HepG2 (cell line): ENCODE measurements around the gene SLC22A12. TPM values are rescaled to one million over a fixed set of nuclear protein-coding genes. Genes with fewer than 3 reads are reported as not detected.

Source experiments
- ATAC-seq: fragments of 200-7000 bp; cut with Tn5 transposase; 3 replicates; pipeline ENCODE4 v1.9.1; 2020; ENCODE audit warnings: mild to moderate bottlenecking, moderate library complexity
- BruUV-seq: library from RNA; stranded (reverse); fragments of 400-500 nt; replicated peaks from 2 replicates; lab custom pipeline; 2021; lab: Mats Ljungman, UMichigan
- CTCF ChIA-PET: fragments of 300-600 bp; formaldehyde crosslinking; extraction: SDS; loops from one replicate; lab custom pipeline; 2021; ENCODE audit warnings: low total read pairs, inconsistent platforms, low intra/inter-chr PET ratio; lab: Yijun Ruan, JAX
- POLR2A ChIA-PET: fragments of 350-600 bp; sonication (Branson Sonifier 250); formaldehyde crosslinking; loops from one replicate; lab custom pipeline; 2020; ENCODE audit warnings: antibody characterized with exemption, inconsistent platforms; lab: Yijun Ruan, JAX
- DNase-seq: peaks from one replicate; pipeline ENCODE4 v3.0.0-alpha.2; 2015; ENCODE audit warnings: low spot score
- FAIRE-seq: peaks from 3 replicates; lab custom pipeline; 2011; peaks lifted over from hg19 to GRCh38; lab: Jason Lieb, UNC
- H2AFZ ChIP-seq: one replicate; pipeline ENCODE4 v1.6.1; 2011; ENCODE audit warnings: low read length, inconsistent platforms
- H3K27ac ChIP-seq: fragments of 300-600 bp; 3 replicates; pipeline ENCODE4 v1.8.0; 2011; ENCODE audit warnings: mixed run types, mild to moderate bottlenecking, mixed read lengths, low read length, inconsistent platforms; ENCODE audit not compliant: insufficient read depth; ENCODE audit errors: extremely low read length
- H3K27me3 ChIP-seq, 2 experiments: fragments of 200-600 bp in 1 of 2; 2 replicates in 1 of 2; 3 replicates in 1 of 2; pipeline versions ENCODE4 v1.6.0 to v1.8.0; 2011; ENCODE audit warnings: low read length in 2 of 2, mild to moderate bottlenecking in 2 of 2, moderate library complexity in 2 of 2, inconsistent platforms in 1 of 2; ENCODE audit not compliant: insufficient read depth in 2 of 2, control insufficient read depth in 1 of 2
- H3K36me3 ChIP-seq, 2 experiments: fragments of 200-600 bp in 1 of 2; replicated peaks in 1 of 2; 2 replicates in 1 of 2; 3 replicates in 1 of 2; pipeline versions ENCODE4 v1.5.1 to v1.8.0; 2011; ENCODE audit warnings: low read length in 2 of 2, inconsistent platforms in 1 of 2; ENCODE audit not compliant: insufficient read depth in 2 of 2, control insufficient read depth in 1 of 2
- H3K4me1 ChIP-seq: 2 replicates; pipeline ENCODE4 v1.5.1; 2012; ENCODE audit warnings: low read length, inconsistent platforms; ENCODE audit not compliant: insufficient read depth
- H3K4me2 ChIP-seq: 2 replicates; pipeline ENCODE4 v1.6.0; 2011; ENCODE audit warnings: low read depth, low read length, inconsistent platforms
- H3K4me3 ChIP-seq, 3 experiments: fragments of 200-600 bp in 1 of 3; sonication (generic), shearing (Covaris generic) in 1 of 3; replicated peaks in 1 of 3; 2 replicates each; pipeline ENCODE4 v1.5.1; 2011 to 2016; ENCODE audit warnings: low read length in 3 of 3, inconsistent platforms in 2 of 3, low read depth in 2 of 3, mild to moderate bottlenecking in 2 of 3, control low read depth in 1 of 3, mixed read lengths in 1 of 3; ENCODE audit not compliant: insufficient read depth in 1 of 3
- H3K79me2 ChIP-seq: one replicate; pipeline ENCODE4 v1.6.1; 2011; ENCODE audit warnings: low read length, inconsistent platforms; ENCODE audit not compliant: insufficient read depth
- H3K9ac ChIP-seq: 2 replicates; pipeline ENCODE4 v1.6.0; 2011; ENCODE audit warnings: mild to moderate bottlenecking, low read depth, low read length, inconsistent platforms; ENCODE audit not compliant: insufficient read depth
- H3K9me3 ChIP-seq: 2 replicates; pipeline ENCODE4 v1.5.1; 2012; ENCODE audit warnings: mild to moderate bottlenecking, low read length
- H4K20me1 ChIP-seq: 2 replicates; pipeline ENCODE4 v1.6.0; 2011; ENCODE audit warnings: inconsistent platforms, mild to moderate bottlenecking, low read length, moderate library complexity; ENCODE audit not compliant: insufficient read depth
- CBX5 ChIP-seq: sonication (generic); formaldehyde crosslinking; IDR thresholded peaks from 2 replicates; pipeline ENCODE4 v1.4.0; 2020; ENCODE audit warnings: missing genetic modification reagents, borderline replicate concordance
- FOXM1 ChIP-seq: sonication (generic); formaldehyde crosslinking; IDR thresholded peaks from 2 replicates; pipeline ENCODE4 v1.5.0; 2020; ENCODE audit warnings: missing genetic modification reagents
- ISL2 ChIP-seq: sonication (generic); formaldehyde crosslinking; IDR thresholded peaks from 2 replicates; pipeline ENCODE4 v1.5.0; 2020; ENCODE audit warnings: missing genetic modification reagents
- KLF11 ChIP-seq: IDR thresholded peaks from 2 replicates; pipeline ENCODE4 v1.6.1; 2016; ENCODE audit warnings: missing compliant biosample characterization
- REL ChIP-seq: sonication (generic); formaldehyde crosslinking; conservative IDR thresholded peaks from 2 replicates; pipeline ENCODE4 v1.8.0; 2022; ENCODE audit warnings: mild to moderate bottlenecking, missing genetic modification reagents, moderate library complexity
- ZC3H4 ChIP-seq: sonication (generic); formaldehyde crosslinking; IDR thresholded peaks from 2 replicates; pipeline ENCODE4 v1.4.0; 2020; ENCODE audit warnings: missing genetic modification reagents, borderline replicate concordance
- ZFP62 ChIP-seq: sonication (generic); formaldehyde crosslinking; IDR thresholded peaks from 2 replicates; pipeline ENCODE4 v1.4.0; 2020; ENCODE audit warnings: missing genetic modification reagents
- ZNF235 ChIP-seq: sonication (generic); formaldehyde crosslinking; IDR thresholded peaks from 2 replicates; pipeline ENCODE4 v1.8.1; 2023; ENCODE audit warnings: mild to moderate bottlenecking, missing genetic modification reagents, borderline replicate concordance
- ZNF251 ChIP-seq: sonication (generic); formaldehyde crosslinking; IDR thresholded peaks from 2 replicates; pipeline ENCODE4 v1.9.0; 2021; ENCODE audit warnings: mild to moderate bottlenecking, missing genetic modification reagents
- ZNF329 ChIP-seq: sonication (generic); formaldehyde crosslinking; IDR thresholded peaks from 2 replicates; pipeline ENCODE4 v1.9.0; 2021; ENCODE audit warnings: low read depth, mild to moderate bottlenecking, missing genetic modification reagents
- ZNF331 ChIP-seq: sonication (generic); formaldehyde crosslinking; IDR thresholded peaks from 2 replicates; pipeline ENCODE4 v1.4.0; 2020; ENCODE audit warnings: missing genetic modification reagents
- WGBS: methylation state at CpG from one replicate; pipeline ENCODE4 v1.1.6; 2017; ENCODE audit warnings: low lambda C conversion rate; 5-methylcytosine and 5-hydroxymethylcytosine counted together
- in situ Hi-C: cut with HindIII; loops from 2 replicates; pipeline ENCODE4 v1.10.0; 2017; ENCODE audit warnings: low pct_unique_long_range_greater_than_20kb; ENCODE audit not compliant: extremely low pct_ligation_motif_present
- intact Hi-C: fragments of 100-400 bp; cut with micrococcal nuclease; formaldehyde crosslinking; loops from one replicate; pipeline ENCODE4 v1.10.0; 2022; ENCODE audit not compliant: unreplicated experiment
- polyA plus RNA-seq, 8 experiments: library from polyadenylated mRNA; depleted of rRNA in 3 of 8; stranded (reverse) in 7 of 8; unstranded in 1 of 8; fragments of >200 nt; fragmentation: Illumina TruSeq in 4 of 8; extraction: Trizol in 4 of 8; gene quantifications; 2 replicates each; pipeline versions ENCODE4 v1.2.1 to v1.2.3, GENCODE V29; 2011 to 2016; ENCODE audit warnings: low read depth in 4 of 8, missing spikeins in 1 of 8, mixed read lengths in 1 of 8; ENCODE audit not compliant: insufficient read depth in 1 of 8
- total RNA-seq, 5 experiments: library from RNA; depleted of rRNA; stranded (reverse); fragments of >200 nt; fragmentation: Illumina TruSeq; extraction: Trizol; gene quantifications; 2 replicates each; pipeline ENCODE4 v1.2.3, GENCODE V29; 2016; ENCODE audit warnings: low read depth in 1 of 5
- TF ChIP-seq, protein P1 (sequence below): sonication (generic); formaldehyde crosslinking; IDR thresholded peaks from 2 replicates; pipeline ENCODE4; 2020; ENCODE audit warnings: missing genetic modification reagents, mild to moderate bottlenecking, borderline replicate concordance
- TF ChIP-seq, protein P2 (sequence below): sonication (generic); IDR thresholded peaks from 2 replicates; pipeline ENCODE4 v1.6.1; 2016; ENCODE audit warnings: low read depth, borderline replicate concordance
- TF ChIP-seq, protein P3 (sequence below): sonication (generic); formaldehyde crosslinking; IDR thresholded peaks from 2 replicates; pipeline ENCODE4 v1.5.0; 2020; ENCODE audit warnings: mild to moderate bottlenecking, low read depth, missing genetic modification reagents, borderline replicate concordance
- TF ChIP-seq, protein P4 (sequence below): sonication (generic); formaldehyde crosslinking; IDR thresholded peaks from 2 replicates; pipeline ENCODE4 v1.4.0; 2020; ENCODE audit warnings: mild to moderate bottlenecking, missing genetic modification reagents, borderline replicate concordance
- TF ChIP-seq, protein P5 (sequence below): conservative IDR thresholded peaks from 2 replicates; pipeline ENCODE4 v1.6.1; 2018; ENCODE audit warnings: missing genetic modification reagents

SLC22A12 gene
- total and polyA plus RNA-seq, 2 of the 13 experiments (the other 11 are each of a cell fraction or from before 2014, with no cell fraction given) = not detected

DNA sequence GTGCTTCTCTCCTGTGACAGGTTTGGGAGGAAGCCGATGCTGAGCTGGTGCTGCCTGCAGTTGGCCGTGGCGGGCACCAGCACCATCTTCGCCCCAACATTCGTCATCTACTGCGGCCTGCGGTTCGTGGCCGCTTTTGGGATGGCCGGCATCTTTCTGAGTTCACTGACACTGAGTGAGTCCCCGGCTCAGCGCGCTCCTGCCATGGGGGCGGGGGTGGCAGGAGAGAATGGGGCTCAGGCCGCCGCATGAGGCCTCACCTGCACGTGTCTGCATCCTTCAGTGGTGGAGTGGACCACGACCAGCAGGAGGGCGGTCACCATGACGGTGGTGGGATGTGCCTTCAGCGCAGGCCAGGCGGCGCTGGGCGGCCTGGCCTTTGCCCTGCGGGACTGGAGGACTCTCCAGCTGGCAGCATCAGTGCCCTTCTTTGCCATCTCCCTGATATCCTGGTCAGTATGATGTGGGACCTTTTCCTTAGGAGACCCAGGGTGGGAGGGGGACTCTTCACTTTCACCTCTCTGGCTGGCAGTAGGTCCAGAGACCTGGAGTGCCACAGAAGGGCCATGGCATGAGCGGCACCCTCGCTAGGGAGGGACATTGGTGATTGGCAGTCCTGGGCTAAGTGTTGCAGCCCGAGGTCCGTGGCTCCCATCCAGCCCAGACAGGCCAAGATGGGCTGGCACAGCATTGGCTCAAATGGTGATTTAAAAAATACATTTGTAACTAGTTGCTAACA lies 28.9 kb upstream of the SLC22A12 start:
- ATAC-seq (no peak), DNase-seq (no peak), FAIRE-seq (no peak)
- H3K36me3 ChIP-seq = no peaks in the 10 kb centered on the region
- H3K79me2 ChIP-seq = no peaks in the 10 kb centered on the region
- no peak overlapping the region for H2AFZ ChIP-seq
- peaks cover 45% of the 10 kb centered on the region for H3K4me1 ChIP-seq
- 84% methylated on average over 11 of the region's 29 CpGs for WGBS
- H3K27me3 ChIP-seq = no peaks in the 10 kb centered on the region
- intact Hi-C loops (no loop called here), in situ Hi-C loops (no loop called here)
- H3K4me2 ChIP-seq = no peak overlapping the region
- ChIA-PET CTCF (no interaction called here), POLR2A (no interaction called here)
- no peak overlapping the region for H3K4me3 ChIP-seq
- no peak for TF ChIP-seq ZNF331
- TF ChIP-seq, protein P1, sequence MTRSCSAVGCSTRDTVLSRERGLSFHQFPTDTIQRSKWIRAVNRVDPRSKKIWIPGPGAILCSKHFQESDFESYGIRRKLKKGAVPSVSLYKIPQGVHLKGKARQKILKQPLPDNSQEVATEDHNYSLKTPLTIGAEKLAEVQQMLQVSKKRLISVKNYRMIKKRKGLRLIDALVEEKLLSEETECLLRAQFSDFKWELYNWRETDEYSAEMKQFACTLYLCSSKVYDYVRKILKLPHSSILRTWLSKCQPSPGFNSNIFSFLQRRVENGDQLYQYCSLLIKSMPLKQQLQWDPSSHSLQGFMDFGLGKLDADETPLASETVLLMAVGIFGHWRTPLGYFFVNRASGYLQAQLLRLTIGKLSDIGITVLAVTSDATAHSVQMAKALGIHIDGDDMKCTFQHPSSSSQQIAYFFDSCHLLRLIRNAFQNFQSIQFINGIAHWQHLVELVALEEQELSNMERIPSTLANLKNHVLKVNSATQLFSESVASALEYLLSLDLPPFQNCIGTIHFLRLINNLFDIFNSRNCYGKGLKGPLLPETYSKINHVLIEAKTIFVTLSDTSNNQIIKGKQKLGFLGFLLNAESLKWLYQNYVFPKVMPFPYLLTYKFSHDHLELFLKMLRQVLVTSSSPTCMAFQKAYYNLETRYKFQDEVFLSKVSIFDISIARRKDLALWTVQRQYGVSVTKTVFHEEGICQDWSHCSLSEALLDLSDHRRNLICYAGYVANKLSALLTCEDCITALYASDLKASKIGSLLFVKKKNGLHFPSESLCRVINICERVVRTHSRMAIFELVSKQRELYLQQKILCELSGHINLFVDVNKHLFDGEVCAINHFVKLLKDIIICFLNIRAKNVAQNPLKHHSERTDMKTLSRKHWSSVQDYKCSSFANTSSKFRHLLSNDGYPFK = no peak
- no peak for TF ChIP-seq CBX5 (CRISPR knock-in tag)
- TF ChIP-seq, protein P2, sequence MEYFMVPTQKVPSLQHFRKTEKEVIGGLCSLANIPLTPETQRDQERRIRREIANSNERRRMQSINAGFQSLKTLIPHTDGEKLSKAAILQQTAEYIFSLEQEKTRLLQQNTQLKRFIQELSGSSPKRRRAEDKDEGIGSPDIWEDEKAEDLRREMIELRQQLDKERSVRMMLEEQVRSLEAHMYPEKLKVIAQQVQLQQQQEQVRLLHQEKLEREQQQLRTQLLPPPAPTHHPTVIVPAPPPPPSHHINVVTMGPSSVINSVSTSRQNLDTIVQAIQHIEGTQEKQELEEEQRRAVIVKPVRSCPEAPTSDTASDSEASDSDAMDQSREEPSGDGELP = no peak
- no peak for TF ChIP-seq ZC3H4
- TF ChIP-seq ZNF235 (CRISPR knock-in tag) = no peak
- TF ChIP-seq KLF11 (CRISPR knock-in tag) = no peak
- TF ChIP-seq ISL2 (CRISPR knock-in tag) = no peak
- TF ChIP-seq, protein P3, sequence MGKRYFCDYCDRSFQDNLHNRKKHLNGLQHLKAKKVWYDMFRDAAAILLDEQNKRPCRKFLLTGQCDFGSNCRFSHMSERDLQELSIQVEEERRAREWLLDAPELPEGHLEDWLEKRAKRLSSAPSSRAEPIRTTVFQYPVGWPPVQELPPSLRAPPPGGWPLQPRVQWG = no peak
- TF ChIP-seq, protein P4, sequence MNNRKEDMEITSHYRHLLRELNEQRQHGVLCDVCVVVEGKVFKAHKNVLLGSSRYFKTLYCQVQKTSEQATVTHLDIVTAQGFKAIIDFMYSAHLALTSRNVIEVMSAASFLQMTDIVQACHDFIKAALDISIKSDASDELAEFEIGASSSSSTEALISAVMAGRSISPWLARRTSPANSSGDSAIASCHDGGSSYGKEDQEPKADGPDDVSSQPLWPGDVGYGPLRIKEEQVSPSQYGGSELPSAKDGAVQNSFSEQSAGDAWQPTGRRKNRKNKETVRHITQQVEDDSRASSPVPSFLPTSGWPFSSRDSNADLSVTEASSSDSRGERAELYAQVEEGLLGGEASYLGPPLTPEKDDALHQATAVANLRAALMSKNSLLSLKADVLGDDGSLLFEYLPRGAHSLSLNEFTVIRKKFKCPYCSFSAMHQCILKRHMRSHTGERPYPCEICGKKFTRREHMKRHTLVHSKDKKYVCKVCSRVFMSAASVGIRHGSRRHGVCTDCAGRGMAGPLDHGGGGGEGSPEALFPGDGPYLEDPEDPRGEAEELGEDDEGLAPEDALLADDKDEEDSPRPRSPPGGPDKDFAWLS = no peak
- no peak for TF ChIP-seq ZFP62 (CRISPR knock-in tag)
- TF ChIP-seq REL (CRISPR knock-in tag) = no peak
- TF ChIP-seq FOXM1 (CRISPR knock-in tag) = no peak
- TF ChIP-seq, protein P5, sequence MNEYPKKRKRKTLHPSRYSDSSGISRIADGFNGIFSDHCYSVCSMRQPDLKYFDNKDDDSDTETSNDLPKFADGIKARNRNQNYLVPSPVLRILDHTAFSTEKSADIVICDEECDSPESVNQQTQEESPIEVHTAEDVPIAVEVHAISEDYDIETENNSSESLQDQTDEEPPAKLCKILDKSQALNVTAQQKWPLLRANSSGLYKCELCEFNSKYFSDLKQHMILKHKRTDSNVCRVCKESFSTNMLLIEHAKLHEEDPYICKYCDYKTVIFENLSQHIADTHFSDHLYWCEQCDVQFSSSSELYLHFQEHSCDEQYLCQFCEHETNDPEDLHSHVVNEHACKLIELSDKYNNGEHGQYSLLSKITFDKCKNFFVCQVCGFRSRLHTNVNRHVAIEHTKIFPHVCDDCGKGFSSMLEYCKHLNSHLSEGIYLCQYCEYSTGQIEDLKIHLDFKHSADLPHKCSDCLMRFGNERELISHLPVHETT (CRISPR knock-in tag) = no peak
- TF ChIP-seq ZNF329 (CRISPR knock-in tag) = no peak
- TF ChIP-seq ZNF251 (CRISPR knock-in tag) = no peak
- no peak overlapping the region for H3K9ac ChIP-seq
- H3K27ac ChIP-seq = no peak overlapping the region
- no peaks in the 10 kb centered on the region for H3K9me3 ChIP-seq
- no peaks in the 10 kb centered on the region for H4K20me1 ChIP-seq
- BruUV-seq = no TSS peak
